Astrocyte (in vitro differentiated cells and primary cell): ENCODE results near the gene TCIRG1.

Experiments
- EZH2 ChIP-seq: IDR thresholded peaks from 2 replicates; pipeline ENCODE4 v1.6.1; 2012; ENCODE audit warnings: mild to moderate bottlenecking, low read length, inconsistent platforms; ENCODE audit not compliant: insufficient read depth
- TF ChIP-seq, protein P1 (sequence below): IDR thresholded peaks from 2 replicates; pipeline ENCODE4 v1.5.1; 2011; ENCODE audit warnings: low read depth, mild to moderate bottlenecking, inconsistent platforms, low read length, moderate library complexity; ENCODE audit not compliant: insufficient read depth

DNA sequence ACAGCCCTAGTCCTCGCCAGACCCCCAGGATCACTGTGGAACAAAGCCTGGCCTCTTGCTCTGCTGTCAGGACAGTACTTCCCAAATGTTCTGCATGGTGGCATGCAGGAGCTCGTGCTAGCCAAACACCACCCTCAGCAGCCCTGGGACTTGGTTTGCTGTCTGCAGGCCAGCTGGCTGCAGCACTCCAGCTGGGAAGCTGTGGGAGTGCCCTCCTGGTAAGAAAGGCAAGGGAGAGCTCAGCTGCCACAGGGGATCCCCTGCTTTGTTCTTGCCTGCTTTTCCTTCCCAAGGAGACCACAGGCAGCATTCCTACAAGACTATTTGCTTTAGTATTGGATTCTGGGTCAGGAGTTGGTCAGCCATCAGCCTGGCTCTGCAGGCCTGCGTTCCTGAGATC is 27.9 kb downstream of the TCIRG1 start:
- TF ChIP-seq, protein P1, sequence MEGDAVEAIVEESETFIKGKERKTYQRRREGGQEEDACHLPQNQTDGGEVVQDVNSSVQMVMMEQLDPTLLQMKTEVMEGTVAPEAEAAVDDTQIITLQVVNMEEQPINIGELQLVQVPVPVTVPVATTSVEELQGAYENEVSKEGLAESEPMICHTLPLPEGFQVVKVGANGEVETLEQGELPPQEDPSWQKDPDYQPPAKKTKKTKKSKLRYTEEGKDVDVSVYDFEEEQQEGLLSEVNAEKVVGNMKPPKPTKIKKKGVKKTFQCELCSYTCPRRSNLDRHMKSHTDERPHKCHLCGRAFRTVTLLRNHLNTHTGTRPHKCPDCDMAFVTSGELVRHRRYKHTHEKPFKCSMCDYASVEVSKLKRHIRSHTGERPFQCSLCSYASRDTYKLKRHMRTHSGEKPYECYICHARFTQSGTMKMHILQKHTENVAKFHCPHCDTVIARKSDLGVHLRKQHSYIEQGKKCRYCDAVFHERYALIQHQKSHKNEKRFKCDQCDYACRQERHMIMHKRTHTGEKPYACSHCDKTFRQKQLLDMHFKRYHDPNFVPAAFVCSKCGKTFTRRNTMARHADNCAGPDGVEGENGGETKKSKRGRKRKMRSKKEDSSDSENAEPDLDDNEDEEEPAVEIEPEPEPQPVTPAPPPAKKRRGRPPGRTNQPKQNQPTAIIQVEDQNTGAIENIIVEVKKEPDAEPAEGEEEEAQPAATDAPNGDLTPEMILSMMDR = no peak
- TF ChIP-seq EZH2 = no peak
